NCI-H1092 (cell line): ENCODE data around the gene TWNK.
A peak's percentile ranks its signal among the peaks of the same experiment; 100 is the strongest.

Source experiments
- DNase-seq: peaks from one replicate; lab custom pipeline; 2025; lab: John Stamatoyannopoulos, UW

The TWNK gene

DNA sequence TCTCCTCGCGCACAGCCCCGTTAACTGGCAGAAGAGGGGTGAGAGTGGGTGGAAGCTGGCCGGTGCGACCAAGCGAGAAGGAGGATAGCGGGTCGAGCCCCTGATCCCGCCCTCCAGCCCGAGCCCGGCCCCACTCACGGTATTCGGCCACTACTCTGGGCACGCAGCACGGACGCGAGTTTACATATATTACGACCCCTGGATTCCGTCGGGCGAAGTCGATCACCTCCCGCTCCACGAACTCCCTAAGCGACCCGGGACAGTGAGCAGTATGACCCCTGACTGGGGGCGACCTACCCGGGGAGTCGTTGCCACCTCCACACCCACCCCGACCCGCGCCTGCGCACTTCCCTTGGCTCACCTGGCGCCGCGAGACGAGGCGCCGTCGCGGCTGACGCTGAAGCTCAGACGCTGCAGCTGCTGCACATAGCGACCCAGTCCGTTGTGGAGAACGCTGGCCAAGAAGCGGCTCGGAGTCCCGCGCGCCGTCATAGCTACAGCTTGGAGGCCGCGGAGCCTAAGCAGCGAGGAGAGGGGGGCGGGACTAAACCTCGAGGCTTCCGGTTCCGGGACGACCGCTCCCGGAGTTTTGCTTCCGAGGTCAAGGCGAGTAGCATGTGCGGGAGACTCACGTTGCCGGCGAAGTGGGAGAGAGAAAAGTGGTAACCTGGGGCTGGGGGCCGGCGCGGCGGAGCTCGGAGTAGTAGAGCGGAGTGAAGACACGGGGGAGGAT is at the start of gene TWNK, which contains the start of gene MRPL43:
TWNK (plus strand) TSS at position 592 of the 733 bp plus-strand sequence. CDS start 668 bp downstream, outside the sequence.
MRPL43 (minus strand) TSS at position 546 of the 733 bp plus-strand sequence; CDS start at position 492, 54 bp downstream.
- DNase-seq: peak; percentile 38

GRCh38 chr10:100939763-100940344 is 47.5 kb upstream of the TWNK start:
- no peak for DNase-seq

GRCh38 chr10:100942229-100942628 is 45.1 kb upstream of the TWNK start:
- DNase-seq: no peak

DNA sequence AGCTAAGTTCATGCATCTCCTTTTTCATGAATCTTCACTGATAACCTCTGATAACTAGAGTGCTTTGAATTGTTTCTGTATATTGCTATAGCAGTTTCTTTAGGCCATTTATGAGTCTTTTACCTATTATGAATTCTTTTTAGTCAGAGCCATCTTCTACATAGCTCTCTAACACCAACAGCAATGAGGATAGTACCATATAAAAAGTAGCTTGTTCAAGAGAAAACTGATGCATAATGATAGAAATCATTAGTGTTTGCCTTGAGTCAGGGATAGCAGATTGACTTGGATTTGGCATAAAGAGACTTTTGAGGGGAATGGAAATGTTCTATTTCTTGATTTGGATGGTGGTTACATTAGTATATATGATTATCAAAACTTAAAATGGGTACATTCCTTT is 43.8 kb upstream of the TWNK start:
- no peak for DNase-seq

DNA sequence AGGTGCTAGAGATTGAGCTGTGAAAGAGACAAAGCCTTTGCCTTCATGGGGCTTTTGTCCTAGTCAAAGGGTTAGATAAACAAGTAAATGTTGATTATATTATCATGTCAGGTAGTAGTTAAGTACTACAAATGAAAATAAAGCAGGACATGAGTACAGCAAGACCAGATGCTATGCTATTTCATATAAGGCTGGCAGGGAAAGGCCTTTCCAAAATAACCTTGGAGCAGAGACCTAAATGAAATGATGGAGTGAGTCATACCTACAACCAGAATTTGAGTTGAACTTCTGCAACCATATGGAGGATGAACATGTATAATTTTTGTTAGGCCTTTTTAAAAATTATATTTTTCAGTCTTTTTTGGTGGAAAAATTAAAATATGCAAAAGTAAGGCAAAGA is 41.6 kb upstream of the TWNK start:
- DNase-seq: no peak

DNA sequence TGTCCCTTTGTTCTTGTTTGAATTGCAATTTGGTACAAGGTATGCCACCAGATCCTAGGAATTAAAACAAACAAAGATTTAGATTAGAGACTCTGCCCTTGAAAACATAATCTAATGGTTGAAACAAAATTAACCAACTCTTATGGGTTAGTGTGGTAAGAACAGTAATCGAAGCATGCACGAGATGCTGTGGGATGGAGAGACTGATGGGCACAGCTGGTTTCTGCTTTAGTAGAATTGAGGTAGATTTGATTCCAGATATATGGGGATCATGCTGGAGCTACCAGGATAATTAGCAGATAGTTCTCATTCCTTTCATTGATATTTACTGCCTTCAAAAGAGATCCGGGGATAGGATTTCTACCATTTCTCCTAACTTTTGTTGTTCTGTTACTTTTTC is 38.4 kb upstream of the TWNK start:
- no peak for DNase-seq

DNA sequence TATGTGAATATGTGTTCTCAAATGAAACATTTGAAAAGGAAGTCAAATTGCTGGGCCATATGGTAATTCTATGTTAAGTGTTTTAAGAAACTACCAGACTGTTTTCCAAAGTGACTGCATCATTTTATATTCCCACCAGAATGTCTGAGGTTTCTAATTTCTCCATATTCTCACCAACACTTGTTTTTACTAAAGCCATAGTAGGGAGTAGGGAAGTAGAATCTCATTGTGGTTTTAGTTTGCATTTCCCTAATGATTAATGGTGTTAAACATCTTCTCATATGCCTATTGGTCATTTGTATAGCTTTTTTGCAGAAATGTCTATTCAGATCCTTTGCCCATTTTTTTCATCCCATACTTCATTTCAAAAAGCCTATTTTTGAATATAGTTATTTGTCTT is 27.1 kb upstream of the TWNK start:
- no peak for DNase-seq

GRCh38 chr10:100962351-100963080 is 24.8 kb upstream of the TWNK start:
- DNase-seq: no peak

GRCh38 chr10:100963826-100964225 is 23.5 kb upstream of the TWNK start:
- DNase-seq: no peak

DNA sequence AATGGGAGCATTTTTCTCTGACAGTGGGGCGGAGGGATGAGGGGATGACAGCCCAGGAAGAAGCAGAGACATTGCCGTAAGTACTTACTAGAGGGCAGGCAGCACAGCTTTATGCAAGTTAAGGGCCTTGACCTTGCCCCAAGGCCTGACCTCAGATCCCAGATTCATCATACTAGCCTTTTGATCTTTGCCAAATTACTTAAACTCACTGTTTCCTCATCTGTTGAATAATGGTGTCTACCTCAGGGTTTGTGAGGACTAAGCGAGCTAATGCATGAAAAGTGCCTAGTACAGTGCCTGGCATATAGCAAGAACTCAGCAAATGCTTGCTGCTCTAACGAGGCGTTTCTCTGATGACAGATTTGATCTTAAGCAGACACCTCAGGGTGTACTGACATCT is 21.5 kb upstream of the TWNK start:
- no peak for DNase-seq

DNA sequence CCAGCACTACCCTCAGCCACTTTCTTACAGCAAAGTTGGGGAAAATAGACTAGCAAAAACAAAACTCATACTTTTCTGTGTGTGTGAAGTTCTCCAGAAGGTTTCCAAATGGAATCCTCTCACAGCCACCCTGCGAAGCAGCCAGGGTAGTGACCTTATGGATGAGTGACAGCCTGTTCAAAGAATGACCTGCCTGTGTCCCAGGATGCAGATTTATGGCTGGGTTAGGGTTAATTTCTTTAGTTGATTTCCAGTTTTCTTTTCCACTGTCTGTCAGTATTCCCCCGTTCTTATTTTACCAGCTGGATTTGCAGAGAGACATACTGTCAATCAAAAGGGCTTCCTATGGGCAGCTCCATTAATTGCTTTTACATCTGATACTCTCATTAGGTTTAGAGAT is 20.5 kb upstream of the TWNK start:
- DNase-seq: no peak

DNA sequence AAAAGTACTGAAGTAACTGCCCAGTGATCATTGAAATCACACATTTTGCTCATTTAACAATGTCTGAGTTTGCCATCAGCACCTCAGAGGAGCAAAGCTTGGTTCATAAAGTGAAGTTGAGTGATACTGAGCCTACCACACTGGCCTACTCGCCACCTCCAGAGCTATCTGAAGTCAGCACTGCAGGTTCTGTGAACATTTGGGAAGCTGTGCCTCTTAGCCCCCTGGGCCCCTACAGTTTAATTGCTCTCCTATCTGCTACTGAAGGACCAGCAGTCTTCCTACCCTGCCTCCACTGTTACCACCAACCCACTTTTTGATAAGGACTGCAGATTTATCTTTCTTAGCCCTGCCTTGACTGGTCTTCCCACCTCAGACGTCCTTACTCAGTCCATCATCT is 20.0 kb upstream of the TWNK start:
- no peak for DNase-seq

GRCh38 chr10:100968062-100968736 is 19.1 kb upstream of the TWNK start:
- DNase-seq: no peak

DNA sequence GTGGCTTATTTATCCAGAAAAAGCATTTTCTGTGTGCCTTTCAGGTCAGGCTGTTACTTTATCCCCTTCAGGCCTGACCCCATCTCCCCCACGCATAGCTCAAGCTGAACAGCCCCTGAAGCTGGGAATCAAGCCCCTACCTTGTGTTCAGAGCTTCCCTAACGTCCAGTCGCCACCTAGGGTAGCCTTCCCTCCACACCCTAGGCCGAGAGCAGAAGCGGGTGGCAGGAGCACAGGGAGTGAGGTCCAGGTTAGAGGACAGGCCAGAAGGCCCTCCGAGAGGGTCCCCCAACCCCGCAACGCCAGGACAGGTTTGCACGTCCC is 18.5 kb upstream of the TWNK start:
- no peak for DNase-seq

DNA sequence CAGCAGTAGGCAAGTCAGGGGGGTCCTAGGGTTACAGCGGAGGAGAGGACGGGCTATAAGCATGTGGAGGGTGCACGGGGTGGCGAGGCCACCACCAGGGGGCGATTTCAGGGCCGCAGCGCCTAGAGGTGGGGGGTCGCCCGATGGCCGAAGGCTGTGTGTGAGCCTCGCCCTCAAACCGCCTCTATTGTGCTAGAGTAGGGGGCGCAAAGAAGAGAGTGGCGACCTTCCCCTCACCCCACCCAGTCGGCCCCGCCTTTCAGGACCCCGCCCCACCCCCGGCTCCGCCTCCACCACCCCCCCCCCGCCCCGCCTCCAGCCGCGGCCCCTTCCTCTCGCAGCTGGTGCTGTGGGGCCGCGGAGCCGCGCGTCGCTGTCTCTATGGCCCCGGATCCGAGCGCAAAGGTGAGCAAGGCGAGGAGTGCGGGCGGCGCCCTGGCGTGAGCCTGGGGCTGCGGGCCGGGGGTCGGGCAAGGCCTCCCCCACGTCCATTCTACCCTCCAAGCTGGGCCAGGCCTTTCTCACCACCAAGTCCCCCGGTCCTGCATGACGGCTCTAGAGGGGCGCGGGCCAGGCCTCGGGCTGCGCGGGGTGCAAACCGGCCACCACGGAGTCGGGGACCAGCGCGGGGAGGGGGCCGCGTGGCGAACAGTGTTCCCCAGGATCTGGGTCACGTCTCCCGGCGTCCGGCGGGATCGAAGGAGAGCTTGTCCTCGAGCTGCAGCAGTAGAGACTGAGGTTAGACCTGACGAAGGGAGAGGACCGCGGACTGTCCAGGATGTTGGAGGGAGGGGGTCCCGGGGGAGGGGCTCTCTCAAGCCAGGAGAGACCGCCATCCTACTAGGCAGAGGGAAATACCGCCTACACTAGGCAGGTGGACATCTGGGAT is 17.9 kb upstream of the TWNK start, which contains the start of gene SEMA4G:
SEMA4G (plus strand) TSS at position 318 of the 889 bp plus-strand sequence. CDS start 3,409 bp downstream, outside the sequence.
- DNase-seq: no peak

GRCh38 chr10:100970076-100970913 is 17.0 kb upstream of the TWNK start:
- DNase-seq: no peak

GRCh38 chr10:100970914-100971811 is 16.2 kb upstream of the TWNK start:
- DNase-seq: no peak

- no peak for DNase-seq
Observed at GRCh38 chr10:100972115-100972903, 15.0 kb upstream of the TWNK start.
